Measurements from ENCODE around the gene FAM174C.

FAM174C gene

GRCh38 chr19:1281569-1282287 lies 6.4 kb downstream of the FAM174C start:
- no peak for DNase-seq
- intact Hi-C loops (cut with DNase I) = no loop called here

- DNase-seq = no peak
- intact Hi-C loops (cut with DNase I) = no loop called here
Observed at GRCh38 chr19:1282588-1283206, 7.4 kb downstream of the FAM174C start.

DNA sequence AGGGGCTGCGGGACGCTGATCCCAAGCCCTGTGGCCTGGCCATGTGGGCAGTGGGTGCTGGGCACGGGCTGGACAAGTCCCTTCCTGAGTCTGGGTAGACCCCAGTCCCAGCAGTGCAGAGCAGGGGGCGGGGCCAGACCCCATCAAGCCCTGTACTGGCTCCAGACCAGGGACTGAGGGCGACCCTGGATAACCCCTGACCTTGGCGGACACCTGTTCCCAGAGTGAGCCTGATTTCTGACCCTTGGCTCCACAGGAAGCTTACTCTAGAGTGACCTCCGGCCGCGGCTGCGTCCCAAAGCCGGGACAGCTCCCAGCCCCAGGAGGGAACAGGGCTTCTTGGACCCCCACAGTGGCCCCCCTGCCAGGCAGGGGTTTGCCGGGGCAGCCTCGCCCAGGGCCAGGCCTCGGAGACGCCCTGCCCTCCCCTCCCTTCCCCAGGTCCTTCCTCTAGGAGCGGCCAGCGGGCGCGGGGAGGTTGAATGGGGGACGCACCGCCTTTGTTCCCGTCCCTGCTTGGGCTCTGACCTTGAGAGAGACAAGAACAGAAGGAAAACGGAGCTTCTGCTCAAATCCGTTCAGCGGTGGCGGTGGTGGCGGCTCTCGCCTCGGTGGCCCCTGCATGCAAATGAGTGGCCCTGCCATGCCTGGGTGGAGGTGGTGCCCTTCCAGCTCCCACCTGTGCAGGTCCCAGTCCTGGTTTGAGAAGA lies 8.0 kb downstream of the FAM174C start:
- DNase-seq = no peak
- intact Hi-C loops (cut with DNase I) = no loop called here

GRCh38 chr19:1283917-1284292 lies 8.6 kb downstream of the FAM174C start:
- intact Hi-C loops (cut with DNase I) = no loop called here
- no peak for DNase-seq

GRCh38 chr19:1284293-1284978 lies 9.1 kb downstream of the FAM174C start:
- intact Hi-C loops (cut with DNase I) = no loop called here
- no peak for DNase-seq

GRCh38 chr19:1284979-1285736 lies 9.8 kb downstream of the FAM174C start:
- intact Hi-C loops (cut with DNase I) = no loop called here
- no peak for DNase-seq

- intact Hi-C loops (cut with DNase I) = no loop called here
- no peak for DNase-seq
Observed at GRCh38 chr19:1285737-1286360, 10.5 kb downstream of the FAM174C start, which contains the start of gene EFNA2. Gene EFNA2 (plus strand): TSS chr19:1285873. CDS start chr19:1286169, 296 bp downstream.

DNA sequence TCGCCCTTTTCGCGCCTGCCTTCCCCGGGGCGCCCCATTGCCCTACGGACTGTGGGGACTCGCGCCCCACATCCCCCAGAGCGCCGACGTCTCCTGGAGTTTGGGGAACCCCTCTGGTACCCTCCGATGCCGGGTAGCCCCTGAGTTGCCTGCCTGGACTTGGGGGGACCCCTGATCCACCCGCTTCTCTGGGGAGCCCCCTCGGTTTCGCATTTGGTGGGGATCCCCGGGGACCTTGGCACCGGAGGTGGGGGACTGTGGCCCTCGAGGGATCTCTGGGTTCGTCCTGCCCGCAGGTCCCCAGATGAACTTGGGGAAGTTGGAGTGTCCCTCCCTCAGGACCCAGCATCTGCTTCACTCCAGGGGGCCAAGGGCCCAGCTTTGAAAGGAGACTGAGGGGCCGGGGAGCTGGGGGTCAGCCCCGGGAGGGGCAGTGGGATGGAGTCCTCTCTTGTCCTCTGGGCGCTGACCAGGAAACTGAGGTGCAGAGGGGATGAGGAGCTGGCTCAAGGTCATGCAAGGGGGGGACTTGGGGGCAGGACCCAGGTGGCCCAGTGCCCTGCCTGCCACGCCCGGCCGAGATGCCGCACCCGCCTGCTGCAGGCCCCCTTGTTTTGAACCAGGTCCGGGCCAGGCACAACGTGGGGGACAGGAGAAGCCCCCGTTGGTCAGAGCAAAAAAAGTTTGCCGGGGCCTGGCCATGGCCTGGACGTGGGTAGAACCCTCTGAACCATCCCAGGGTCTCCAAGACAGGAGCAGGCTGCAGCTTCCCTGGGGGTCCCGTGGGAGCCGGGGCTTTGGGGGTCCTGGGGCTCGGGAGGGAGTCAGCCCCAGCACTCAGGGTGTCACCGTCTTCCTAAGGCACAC lies 11.4 kb downstream of the FAM174C start:
- intact Hi-C loops (cut with DNase I) = no loop called here
- DNase-seq = no peak

DNA sequence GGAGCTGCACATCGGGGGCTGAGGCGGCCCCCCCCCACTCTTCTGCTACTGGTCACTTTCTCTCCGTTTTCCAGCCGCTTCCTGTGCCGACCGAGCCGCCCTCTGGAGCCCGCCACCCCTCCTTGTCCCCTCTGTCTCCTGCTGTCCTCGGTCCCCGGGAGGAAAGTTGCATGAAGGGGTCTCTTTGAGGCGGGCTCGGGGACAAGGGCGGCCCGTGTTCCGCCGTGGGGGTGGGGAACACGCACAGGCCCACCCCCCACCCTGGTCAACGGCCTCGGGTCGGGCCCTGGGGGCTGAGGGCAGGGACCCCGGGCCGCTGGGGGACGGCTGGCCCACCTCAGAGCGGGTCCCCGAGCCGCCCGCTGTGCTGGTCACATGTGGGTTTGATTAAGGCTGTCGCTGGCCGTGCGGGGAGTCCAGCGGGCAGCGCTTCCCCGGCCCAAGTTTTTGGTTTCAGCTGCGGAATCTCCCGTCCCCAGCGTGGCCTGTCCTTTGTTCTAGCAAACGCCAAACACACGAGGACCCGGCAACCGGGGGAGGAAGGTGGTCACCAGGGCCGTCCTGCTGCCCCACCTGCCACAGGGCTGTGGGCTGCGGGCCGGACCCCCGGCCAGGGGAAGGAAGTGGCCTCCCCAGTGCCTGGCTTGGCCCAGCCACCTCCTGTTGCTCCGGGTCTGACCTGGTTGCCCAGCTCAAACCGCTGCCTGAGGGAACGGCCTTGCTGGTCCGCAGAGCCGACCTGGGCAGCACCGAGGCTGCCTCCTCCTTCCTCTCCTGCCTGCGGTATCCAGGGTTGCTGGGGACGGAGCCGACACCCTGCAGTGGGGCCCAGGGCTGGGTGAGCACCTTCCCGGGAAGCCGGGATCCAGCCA lies 12.3 kb downstream of the FAM174C start:
- no peak for DNase-seq

DNA sequence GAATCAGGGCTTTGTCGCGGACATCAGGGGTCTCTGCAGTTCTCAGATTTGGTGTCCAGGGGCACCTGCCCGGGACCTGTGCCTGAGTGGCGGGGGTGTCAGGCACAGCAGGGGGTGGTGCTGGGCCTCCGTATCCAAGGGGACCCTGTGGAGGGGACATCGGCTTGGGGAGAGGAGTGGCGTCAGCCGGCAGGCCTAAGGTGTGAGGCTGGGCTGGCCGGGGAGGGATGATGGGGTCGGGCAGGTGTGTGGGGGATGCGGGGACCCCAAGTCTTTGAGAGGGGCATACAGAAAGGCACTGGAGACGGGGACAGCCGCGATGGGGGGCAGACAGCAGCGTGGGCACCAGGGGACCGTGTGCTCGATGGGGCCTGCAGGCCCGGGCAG lies 12.9 kb downstream of the FAM174C start:
- intact Hi-C loops (cut with DNase I) = no loop called here
- DNase-seq = no peak

More for the DNA sequence above, 12.3 kb downstream of the FAM174C start:
- intact Hi-C loops (cut with DNase I) = no loop called here

DNA sequence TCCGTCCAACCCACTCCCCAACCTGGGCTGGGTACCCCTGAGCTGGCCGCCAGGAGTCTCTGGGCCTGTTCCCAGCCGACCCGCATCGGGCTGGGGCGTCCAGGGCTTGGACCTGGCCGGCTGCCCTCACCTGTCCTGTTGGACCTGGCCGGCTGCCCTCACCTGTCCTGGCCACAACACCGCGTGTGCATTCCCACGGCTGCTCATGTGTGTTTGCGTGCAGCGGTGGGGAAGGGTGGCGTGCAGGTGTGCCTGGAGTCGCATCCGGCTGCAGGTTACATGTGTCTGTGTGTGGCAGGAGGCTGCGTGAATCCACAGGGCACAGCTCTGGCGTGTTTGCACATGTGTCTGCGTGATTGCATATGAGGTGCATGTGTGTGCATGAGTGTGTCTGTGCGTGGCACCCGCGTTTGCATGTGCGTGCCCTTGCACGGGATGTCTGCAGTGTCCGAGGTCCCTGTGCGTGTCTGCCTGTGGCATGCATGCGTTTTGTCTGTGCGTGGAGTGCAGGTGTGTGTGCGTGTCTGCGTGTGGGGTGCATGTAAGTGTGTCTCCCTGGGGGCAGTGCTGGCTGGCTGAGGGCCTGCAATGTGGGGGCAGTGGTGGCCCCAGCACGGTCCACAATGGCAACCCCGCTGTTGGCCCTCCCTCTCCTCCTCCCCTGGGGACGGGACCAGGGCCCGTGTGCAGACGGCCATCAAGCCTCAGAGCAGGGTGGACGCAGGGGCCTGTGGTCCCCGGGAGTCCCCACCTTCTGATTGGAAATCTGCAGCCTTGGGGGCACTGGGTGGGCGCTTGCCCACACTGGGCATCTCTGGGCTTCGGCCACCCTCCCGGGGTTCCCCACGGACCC lies 13.7 kb downstream of the FAM174C start:
- DNase-seq = no peak
- intact Hi-C loops (cut with DNase I) = no loop called here

DNA sequence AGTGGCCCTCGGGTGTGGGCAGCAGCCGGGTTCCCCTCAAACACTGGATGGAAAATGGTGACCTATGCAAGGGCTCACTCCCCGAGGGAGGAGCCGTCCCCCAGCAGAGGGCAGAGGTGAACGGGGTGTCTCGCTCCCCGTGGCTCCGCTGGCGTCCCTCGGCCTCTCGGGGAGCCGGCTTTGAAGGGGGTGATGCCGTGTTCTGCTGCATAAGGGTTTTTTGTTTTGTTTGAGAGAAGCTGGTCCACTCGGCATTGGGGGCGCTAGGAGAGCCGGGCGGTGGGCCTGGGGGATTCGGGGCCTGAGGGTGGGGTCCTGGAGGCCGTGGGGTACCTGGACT lies 14.3 kb downstream of the FAM174C start:
- intact Hi-C loops (cut with DNase I) = no loop called here
- no peak for DNase-seq

GRCh38 chr19:1290196-1290702 lies 14.9 kb downstream of the FAM174C start:
- DNase-seq = no peak
- intact Hi-C loops (cut with DNase I) = no loop called here

DNA sequence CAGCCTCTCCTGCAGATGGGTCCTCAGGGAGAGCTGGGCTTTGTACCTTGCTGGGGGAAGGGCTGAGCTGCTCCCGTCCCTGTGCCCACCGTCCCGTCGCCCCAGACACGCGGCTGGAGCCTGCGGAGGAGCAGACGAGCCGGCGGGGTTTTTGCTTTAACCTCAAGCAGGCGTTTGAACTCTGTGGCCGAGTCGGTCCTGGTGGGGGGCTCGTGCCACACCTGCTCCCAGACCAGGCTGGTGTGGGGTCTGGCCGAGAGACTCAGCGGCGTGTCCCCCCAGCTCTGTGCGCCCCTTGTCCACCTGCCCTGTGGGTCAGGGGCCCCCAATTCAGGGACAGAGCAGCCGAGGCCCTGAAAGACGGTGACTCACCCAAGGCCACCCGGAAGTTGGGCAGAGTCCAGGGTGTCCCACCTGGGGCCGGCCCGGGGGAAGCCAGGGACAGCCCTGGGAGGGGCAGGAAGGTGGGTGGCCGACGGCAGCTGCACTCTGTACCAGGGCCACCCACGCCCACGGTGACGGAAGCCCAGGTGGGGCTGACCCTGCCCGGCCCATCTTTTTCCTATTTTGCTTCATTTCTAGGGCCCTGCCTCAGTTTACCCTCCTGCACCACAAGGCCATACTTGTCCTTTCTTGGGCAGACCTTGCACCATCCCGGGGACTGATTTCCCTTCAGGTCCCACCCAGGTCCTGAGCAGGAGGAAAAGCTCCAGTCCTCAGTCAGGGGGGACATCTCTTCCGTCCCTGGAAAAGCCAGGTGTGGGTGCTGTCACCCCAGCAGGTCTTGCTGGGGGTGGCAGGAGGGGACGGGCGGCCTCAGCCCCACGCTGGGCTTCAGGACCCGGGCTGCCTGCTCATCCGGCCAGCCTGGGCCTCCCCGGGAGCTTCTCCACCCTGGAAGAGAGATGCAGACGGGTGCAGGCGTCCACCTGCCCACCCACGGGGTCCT lies 15.6 kb downstream of the FAM174C start:
- DNase-seq = no peak
- intact Hi-C loops (cut with DNase I) = no loop called here

DNA sequence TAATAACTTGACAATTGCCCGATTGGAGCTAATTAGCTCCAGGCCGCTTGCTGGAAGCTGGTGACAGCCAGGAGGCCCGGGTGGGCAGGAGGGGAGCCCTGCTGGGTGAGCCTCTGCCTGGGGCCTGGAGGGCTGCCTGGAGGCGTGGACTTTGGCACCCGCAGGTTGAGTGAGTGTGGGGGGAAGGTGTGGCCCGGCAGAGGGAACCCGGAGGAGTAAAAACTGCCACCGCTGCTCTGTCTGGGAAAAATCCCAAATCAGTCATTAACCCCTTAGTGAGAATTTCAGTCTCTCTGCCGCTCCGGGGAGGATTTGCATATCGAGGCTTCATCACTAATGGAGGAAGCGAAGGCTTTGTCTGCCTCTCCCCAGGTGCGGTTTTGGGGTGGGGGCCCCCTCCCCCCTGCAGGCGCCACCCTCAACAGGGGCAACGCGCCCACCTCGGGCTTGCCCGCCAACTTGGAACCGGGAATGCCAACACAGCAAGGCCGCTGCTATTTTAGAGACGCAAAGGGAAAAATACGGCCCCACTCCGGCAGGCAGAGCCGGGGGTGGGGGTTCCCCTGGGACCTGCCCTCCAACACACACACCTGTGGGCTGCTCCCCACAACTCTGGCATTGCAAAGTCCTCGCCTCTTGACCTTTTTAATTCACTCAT lies 16.6 kb downstream of the FAM174C start:
- DNase-seq = no peak
- intact Hi-C loops (cut with DNase I) = no loop called here

Measured in posterior cingulate gyrus (tissue), 11 donors.